K562 (cell line): Measurements from ENCODE around the gene CCDC158. TPM values are rescaled to one million over a fixed set of nuclear protein-coding genes. Genes with fewer than 3 reads are reported as not detected.

Experiments
- BRF2 ChIP-seq: IDR thresholded peaks from 3 replicates; pipeline ENCODE4 v1.6.1; 2011; ENCODE audit warnings: borderline replicate concordance, mild to moderate bottlenecking; ENCODE audit not compliant: insufficient read length, insufficient read depth
- CBX3 ChIP-seq, 2 experiments: IDR thresholded peaks; 1 replicate in 1 of 2; 2 replicates in 1 of 2; pipeline ENCODE4 v1.6.1; 2012; ENCODE audit warnings: inconsistent platforms in 2 of 2, low read length in 2 of 2, borderline replicate concordance in 1 of 2, control low read depth in 1 of 2
- DNMT1 ChIP-seq: fragments of 450-650 bp; IDR thresholded peaks from 2 replicates; pipeline ENCODE4 v1.6.1; 2016; ENCODE audit warnings: antibody characterized with exemption, mild to moderate bottlenecking
- E4F1 ChIP-seq: fragments of 250-450 bp; sonication (Bioruptor Pico); IDR thresholded peaks from 2 replicates; pipeline ENCODE4 v1.5.0; 2021; ENCODE audit warnings: mild to moderate bottlenecking, borderline replicate concordance
- IFI16 ChIP-seq: fragments of 250-450 bp; sonication (Bioruptor Pico); IDR thresholded peaks from 2 replicates; pipeline ENCODE4 v2.1.2; 2022; ENCODE audit warnings: mild to moderate bottlenecking, inconsistent platforms
- MBD2 ChIP-seq: sonication (generic); IDR thresholded peaks from 2 replicates; pipeline ENCODE4 v1.6.1; 2016; ENCODE audit warnings: low read depth, borderline replicate concordance
- MTA1 ChIP-seq: fragments of 450-650 bp; IDR thresholded peaks from 2 replicates; pipeline ENCODE4 v1.6.1; 2017; ENCODE audit warnings: borderline replicate concordance
- MXD1 ChIP-seq: fragments of 250-450 bp; sonication (Bioruptor Pico); IDR thresholded peaks from 2 replicates; pipeline ENCODE4 v1.8.0; 2021; ENCODE audit warnings: borderline replicate concordance, mild to moderate bottlenecking, moderate library complexity; ENCODE audit not compliant: poor library complexity, severe bottlenecking
- RB1 ChIP-seq: fragments of 450-650 bp; IDR thresholded peaks from 2 replicates; pipeline ENCODE4 v1.6.1; 2017; ENCODE audit warnings: low read depth, mild to moderate bottlenecking
- RBM22 ChIP-seq: fragments of 200-400 bp; formaldehyde crosslinking; IDR thresholded peaks from 2 replicates; pipeline ENCODE4 v1.6.1; 2018; ENCODE audit warnings: low read length, low read depth; ENCODE audit not compliant: poor library complexity, severe bottlenecking
- ZBTB40 ChIP-seq, 2 experiments: fragments of 450-650 bp in 1 of 2; sonication (generic) in 1 of 2; formaldehyde crosslinking in 1 of 2; IDR thresholded peaks; 2 replicates each; pipeline versions ENCODE4 v1.7.1 to v1.9.0; 2016 to 2022; ENCODE audit warnings: inconsistent platforms in 1 of 2, mild to moderate bottlenecking in 1 of 2, missing genetic modification reagents in 1 of 2
- ZEB2 ChIP-seq: fragments of 450-650 bp; IDR thresholded peaks from 2 replicates; pipeline ENCODE4 v1.6.1; 2016
- ZNF133 ChIP-seq: fragments of 250-450 bp; sonication (Bioruptor Pico); IDR thresholded peaks from 2 replicates; pipeline ENCODE4 v1.4.0; 2020; ENCODE audit warnings: mild to moderate bottlenecking
- ZNF311 ChIP-seq: fragments of 250-450 bp; sonication (Bioruptor Pico); IDR thresholded peaks from 2 replicates; pipeline ENCODE4 v1.4.0; 2020; ENCODE audit warnings: mild to moderate bottlenecking, moderate library complexity
- polyA plus RNA-seq, 8 experiments: library from polyadenylated mRNA; depleted of rRNA in 4 of 8; stranded (reverse) in 5 of 8; unstranded in 3 of 8; fragments of >200 nt; fragmentation: Nextera tagmentation in 2 of 8; fragmentation: Illumina TruSeq in 1 of 8; extraction: Ambion mirVana in 2 of 8; extraction: Trizol in 1 of 8; gene quantifications; 2 replicates each; pipeline versions ENCODE4 v1.2.1 to v1.2.3, GENCODE V29; 2011 to 2014; ENCODE audit warnings: inconsistent platforms in 1 of 8, missing spikeins in 1 of 8
- total RNA-seq, 7 experiments: library from RNA; depleted of rRNA in 6 of 7; stranded (reverse); fragments of >200 nt in 6 of 7; fragmentation: Illumina TruSeq in 2 of 7; extraction: Trizol in 2 of 7; gene quantifications; 2 replicates each; pipeline versions ENCODE4 v1.2.1 to v1.2.3, GENCODE V29; 2011 to 2021; ENCODE audit warnings: low replicate concordance in 1 of 7

CCDC158 gene
- total and polyA plus RNA-seq, 9 of the 15 experiments (the other 6 are each of a cell fraction or from before 2014, with no cell fraction given) = not detected

- TF ChIP-seq ZBTB40 (IDR thresholded peaks at IDR 0.05) = peak; percentile 23
- TF ChIP-seq ZBTB40 (CRISPR knock-in tag; IDR thresholded peaks at IDR 0.05) = no peak
- TF ChIP-seq BRF2 = no peak
- TF ChIP-seq MTA1 = peak; percentile 47; the same call in 1 of the 2 replicates
- peak; percentile 93 for TF ChIP-seq ZEB2
- no peak for TF ChIP-seq RB1
- TF ChIP-seq RBM22 = no peak
- no peak for TF ChIP-seq DNMT1
- TF ChIP-seq ZNF133 (CRISPR knock-in tag) = no peak
- TF ChIP-seq MXD1 = no peak
- no peak for TF ChIP-seq ZNF311
- TF ChIP-seq IFI16 (CRISPR knock-in tag) = no peak
- peak in 1 of 2 experiments; percentile 58; a peak in 1 of 3 replicates for TF ChIP-seq CBX3 (IDR thresholded peaks at IDR 0.05; ENCODE audit: borderline replicate concordance in 1 of 2, low read length in 2 of 2)
- TF ChIP-seq E4F1 (CRISPR knock-in tag) = no peak
- TF ChIP-seq MBD2 = 0 out of 2 replicates have a peak, but pooled peaks have one; percentile 17
These were observed 119.7 kb downstream of the CCDC158 start (continued) for GRCh38 chr4:76301068-76301774.
